ENCODE data around the gene STXBP2.

DNA sequence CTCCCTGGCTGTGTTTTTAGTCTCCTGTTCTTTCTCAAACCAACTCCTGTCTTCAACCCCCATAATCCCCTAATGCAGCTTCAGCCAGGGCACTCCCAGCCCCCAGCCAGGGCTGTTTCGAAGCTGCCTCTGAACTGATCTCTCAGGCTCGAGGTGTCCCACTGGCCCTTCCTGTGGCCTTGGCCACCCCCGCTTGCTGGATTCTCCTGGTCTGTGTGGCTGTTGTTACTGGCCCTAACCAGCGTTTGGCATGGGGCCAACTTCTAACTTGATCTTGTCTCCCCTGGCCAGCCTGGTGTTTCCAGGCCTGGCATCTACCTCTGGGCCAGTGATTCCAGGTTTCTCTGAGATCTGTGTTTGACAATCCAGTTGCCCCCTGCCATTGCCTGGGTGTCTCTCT lies 18.6 kb upstream of the STXBP2 start:
- TF ChIP-seq CTCF (IDR thresholded peaks at IDR 0.05; ENCODE audit: insufficient read depth, low read length, poor library complexity, severe bottlenecking) (no peak), EZH2phosphoT487 (conservative IDR thresholded peaks at IDR 0.05; ENCODE audit: low read length) (no peak)
